Urinary bladder (tissue), 2 donors: ENCODE results near the gene ITIH3. TPM values are rescaled to one million over a fixed set of nuclear protein-coding genes. Genes with fewer than 3 reads are reported as not detected.

ENCODE experiments used
- polyA plus RNA-seq: library from polyadenylated mRNA; stranded (reverse); fragments of 200-250 nt; gene quantifications from one replicate; pipeline ENCODE4 v1.2.3, GENCODE V29; 2013
- small RNA-seq: library from RNA; depleted of rRNA; stranded (forward); fragments of <200 nt; gene quantifications from one replicate; pipeline ENCODE3, GENCODE V24; 2014
- total RNA-seq: library from RNA; depleted of rRNA; stranded (reverse); fragments of >200 nt; gene quantifications from one replicate; pipeline ENCODE4 v1.2.3, GENCODE V29; 2014
- donor health status: healthy.

The ITIH3 gene
- total and polyA plus RNA-seq, 2 donors = 1.4 to 3.1 TPM

Small RNAs within 50 kb of the gene (small RNA-seq; reads per million reads assigned to genes)
- not detected for gene MIR8064
- gene MUSTN1 = not detected

Other genes starting within 250 kb of the ITIH3 start
- 125 TPM for gene PBRM1, start 108.9 kb upstream of the ITIH3 start, total RNA-seq
- 25.1 TPM for gene PBRM1, start 108.9 kb upstream of the ITIH3 start, polyA plus RNA-seq
- gene GNL3, start 108.8 kb upstream of the ITIH3 start, total RNA-seq = 163 TPM
- 47.0 TPM for gene GNL3, start 108.8 kb upstream of the ITIH3 start, polyA plus RNA-seq
- gene GLT8D1, start 89.0 kb upstream of the ITIH3 start, total RNA-seq = 129 TPM
- gene GLT8D1, start 89.0 kb upstream of the ITIH3 start, polyA plus RNA-seq = 46.3 TPM
- 52.0 TPM for gene SPCS1, start 88.7 kb upstream of the ITIH3 start, total RNA-seq
- 152 TPM for gene SPCS1, start 88.7 kb upstream of the ITIH3 start, polyA plus RNA-seq
- 29.7 TPM for gene NEK4, start 23.9 kb upstream of the ITIH3 start, total RNA-seq
- 11.5 TPM for gene NEK4, start 23.9 kb upstream of the ITIH3 start, polyA plus RNA-seq
- not detected for gene ITIH1, start 17.2 kb upstream of the ITIH3 start, total RNA-seq
- 0.70 TPM for gene ITIH1, start 17.2 kb upstream of the ITIH3 start, polyA plus RNA-seq
- 3.3 TPM for gene ITIH4, start 35.9 kb downstream of the ITIH3 start, total RNA-seq
- gene ITIH4, start 35.9 kb downstream of the ITIH3 start, polyA plus RNA-seq = 5.0 TPM
- gene MUSTN1, start 40.2 kb downstream of the ITIH3 start, total RNA-seq = 2.9 TPM
- 44.5 TPM for gene MUSTN1, start 40.2 kb downstream of the ITIH3 start, polyA plus RNA-seq
- gene STIMATE, start 102.8 kb downstream of the ITIH3 start, total RNA-seq = 11.8 TPM
- gene STIMATE, start 102.8 kb downstream of the ITIH3 start, polyA plus RNA-seq = 17.6 TPM